GM12878 (cell line): ENCODE results near the gene FAM162B. TPM values are rescaled to one million over a fixed set of nuclear protein-coding genes. Genes with fewer than 3 reads are reported as not detected.

Experiments used
- ATAC-seq: fragments of 200-7000 bp; cut with Tn5 transposase; 3 replicates; pipeline ENCODE4 v1.9.1; 2020; ENCODE audit warnings: mild to moderate bottlenecking, moderate library complexity
- BruUV-seq: library from RNA; stranded (reverse); fragments of 400-500 nt; replicated peaks from 2 replicates; lab custom pipeline; 2021; lab: Mats Ljungman, UMichigan
- CTCF ChIA-PET: fragments of 300-600 bp; sonication (Branson Sonifier 250); formaldehyde crosslinking; extraction: SDS; loops from one replicate; lab custom pipeline; 2021; ENCODE audit warnings: inconsistent platforms; lab: Yijun Ruan, JAX
- POLR2A ChIA-PET: fragments of 350-600 bp; formaldehyde crosslinking; extraction: SDS; loops from one replicate; lab custom pipeline; 2021; ENCODE audit warnings: inconsistent platforms; lab: Charles Lee
- RAD21 ChIA-PET: fragments of 300-600 bp; sonication (Branson Sonifier 250); formaldehyde crosslinking; loops from one replicate; lab custom pipeline; 2023; ENCODE audit warnings: antibody characterized with exemption; ENCODE audit not compliant: unreplicated experiment; lab: Charles Lee
- SMC1A ChIA-PET: fragments of 300-600 bp; sonication (Branson Sonifier 250); formaldehyde crosslinking; loops from one replicate; lab custom pipeline; 2023; ENCODE audit not compliant: unreplicated experiment, uncharacterized antibody; lab: Charles Lee
- DNase-seq: peaks from one replicate; pipeline ENCODE4 v3.0.0-alpha.2; 2011; ENCODE audit warnings: low read depth, low spot score
- FAIRE-seq: peaks from 3 replicates; lab custom pipeline; 2011; peaks lifted over from hg19 to GRCh38; lab: Jason Lieb, UNC
- H2AFZ ChIP-seq: 2 replicates; pipeline ENCODE4 v1.6.0; 2011; ENCODE audit warnings: low read depth, low read length, control low read depth; ENCODE audit not compliant: control insufficient read depth
- H3K27ac ChIP-seq: 2 replicates; pipeline ENCODE4 v1.5.1; 2011; ENCODE audit warnings: control low read depth; ENCODE audit not compliant: control insufficient read depth, insufficient read depth
- H3K27me3 ChIP-seq, 2 experiments: replicated peaks in 1 of 2; 2 replicates each; pipeline versions ENCODE4 v1.6.0 to v1.6.1; 2011; ENCODE audit warnings: low read length in 1 of 2; ENCODE audit not compliant: control insufficient read depth in 2 of 2, insufficient read depth in 2 of 2
- H3K36me3 ChIP-seq, 2 experiments: 2 replicates each; pipeline ENCODE4 v1.5.1; 2011; ENCODE audit warnings: low read length in 1 of 2; ENCODE audit not compliant: control insufficient read depth in 2 of 2, insufficient read depth in 2 of 2
- H3K4me1 ChIP-seq: 2 replicates; pipeline ENCODE4 v1.6.1; 2011; ENCODE audit warnings: mild to moderate bottlenecking, low read length, moderate library complexity, mixed read lengths; ENCODE audit not compliant: control insufficient read depth, insufficient read depth
- H3K4me2 ChIP-seq: 2 replicates; pipeline ENCODE4 v1.6.0; 2011; ENCODE audit warnings: control low read depth; ENCODE audit not compliant: control insufficient read depth, insufficient read depth
- H3K4me3 ChIP-seq: fragments of 200-600 bp; sonication (generic); 2 replicates; pipeline ENCODE4 v1.5.1; 2016
- H3K79me2 ChIP-seq: 2 replicates; pipeline ENCODE4 v1.6.0; 2011; ENCODE audit warnings: low read length; ENCODE audit not compliant: control insufficient read depth, insufficient read depth
- H3K9ac ChIP-seq: 2 replicates; pipeline ENCODE4 v1.8.0; 2011; ENCODE audit warnings: low read length, control low read depth, mixed read lengths; ENCODE audit not compliant: control insufficient read depth, insufficient read depth
- H3K9me3 ChIP-seq: replicated peaks from 3 replicates; pipeline ENCODE4 v1.5.1; 2011; ENCODE audit warnings: mild to moderate bottlenecking, low read length; ENCODE audit not compliant: control insufficient read depth, insufficient read depth
- H4K20me1 ChIP-seq: 2 replicates; pipeline ENCODE4 v1.6.0; 2011; ENCODE audit not compliant: control insufficient read depth, insufficient read depth
- ASH2L ChIP-seq: fragments of 300-600, 200-600 bp; sonication (generic); IDR thresholded peaks from 2 replicates; pipeline ENCODE4 v1.6.1; 2017; ENCODE audit warnings: low read depth, mild to moderate bottlenecking, borderline replicate concordance
- NBN ChIP-seq: fragments of 450-650 bp; IDR thresholded peaks from 2 replicates; pipeline ENCODE4 v1.6.1; 2016
- WGBS: methylation state at CpG from one replicate; pipeline ENCODE4 v1.1.6; 2016; ENCODE audit warnings: low lambda C conversion rate; ENCODE audit not compliant: insufficient replicate concordance, insufficient coverage; ENCODE audit errors: missing lambda C conversion rate; 5-methylcytosine and 5-hydroxymethylcytosine counted together
- in situ Hi-C: fragments of 300-500 bp; cut with MboI; formaldehyde crosslinking; loops from 9 replicates; pipeline ENCODE4 v1.14.3; 2018; ENCODE audit warnings: mixed read lengths
- intact Hi-C: fragments of 100-400 bp; cut with micrococcal nuclease; formaldehyde crosslinking; loops from one replicate; pipeline ENCODE4 v1.14.2; 2022; ENCODE audit not compliant: unreplicated experiment
- polyA plus RNA-seq, 11 experiments: library from polyadenylated mRNA; depleted of rRNA in 4 of 11; unstranded in 6 of 11; stranded (reverse) in 5 of 11; fragments of >200 nt; fragmentation: Nextera tagmentation in 4 of 11; fragmentation: Illumina TruSeq in 1 of 11; extraction: Ambion mirVana in 4 of 11; extraction: Trizol in 1 of 11; gene quantifications; 1 replicate in 1 of 11; 2 replicates in 10 of 11; pipeline versions ENCODE4 v1.2.1 to v1.2.3, GENCODE V29; 2011 to 2016; ENCODE audit warnings: inconsistent platforms in 2 of 11, missing spikeins in 2 of 11, low read depth in 1 of 11
- total RNA-seq, 4 experiments: library from RNA; depleted of rRNA in 3 of 4; stranded (reverse); fragments of >200 nt in 3 of 4; fragmentation: Illumina TruSeq in 1 of 4; extraction: Trizol in 1 of 4; gene quantifications; 2 replicates each; pipeline versions ENCODE4 v1.2.1 to v1.2.3, GENCODE V29; 2013 to 2021
- TF ChIP-seq, protein P1 (sequence below): IDR thresholded peaks from 2 replicates; pipeline ENCODE4 v1.6.1; 2011; ENCODE audit warnings: low read depth, low read length, improper control_type of control experiment, borderline replicate concordance
- TF ChIP-seq, protein P2 (sequence below): fragments of 450-650 bp; formaldehyde crosslinking; IDR thresholded peaks from 2 replicates; pipeline ENCODE4 v1.5.0; 2022; ENCODE audit warnings: mild to moderate bottlenecking, missing genetic modification characterization
- TF ChIP-seq, protein P3 (sequence below): fragments of 450-650 bp; formaldehyde crosslinking; IDR thresholded peaks from 2 replicates; pipeline ENCODE4 v1.4.0; 2020; ENCODE audit warnings: mild to moderate bottlenecking, moderate library complexity
- TF ChIP-seq, protein P4 (sequence below): IDR thresholded peaks from 2 replicates; pipeline ENCODE4 v1.6.1; 2011; ENCODE audit warnings: mild to moderate bottlenecking, low read depth, low read length, moderate library complexity; ENCODE audit not compliant: insufficient replicate concordance
- TF ChIP-seq, protein P5 (sequence below): fragments of 450-650 bp; IDR thresholded peaks from 2 replicates; pipeline ENCODE4 v1.6.1; 2016; ENCODE audit warnings: mild to moderate bottlenecking, moderate library complexity, borderline replicate concordance
- TF ChIP-seq, protein P6 (sequence below): fragments of 150-350 bp; IDR thresholded peaks from 2 replicates; pipeline ENCODE4 v1.6.1; 2014; ENCODE audit warnings: mild to moderate bottlenecking, low read depth, low read length

Gene FAM162B
- total and polyA plus RNA-seq, 10 of the 15 experiments (the other 5 are each of a cell fraction or from before 2014, with no cell fraction given) = not detected

DNA sequence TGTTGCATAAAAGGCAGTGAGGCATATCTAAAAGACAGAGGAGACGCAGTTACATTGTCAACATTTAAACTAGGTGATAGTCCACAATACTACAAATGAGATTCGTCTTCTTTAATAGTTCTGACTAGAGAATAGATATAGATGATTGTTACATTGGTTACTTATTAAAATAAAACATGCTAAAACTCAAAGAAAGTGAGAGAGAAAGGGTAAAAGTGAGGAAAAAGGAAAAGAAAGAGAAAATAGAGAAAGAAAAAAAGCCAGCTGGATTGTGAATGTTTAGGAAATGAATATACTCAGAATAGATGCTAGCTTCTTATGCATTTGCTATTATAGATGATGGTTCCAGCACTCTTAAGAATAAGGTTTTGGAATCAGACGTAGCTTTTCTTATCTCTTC, 27.7 kb upstream of the FAM162B start:
- Histone ChIP-seq H3K9me3 (no peaks in the 10 kb centered on the region), H3K36me3 (no peaks in the 10 kb centered on the region), H3K4me1 (no peaks in the 10 kb centered on the region), H3K79me2 (no peaks in the 10 kb centered on the region), H3K27ac (no peak overlapping the region), H4K20me1 (no peaks in the 10 kb centered on the region), H3K9ac (no peak overlapping the region), H3K27me3 (no peaks in the 10 kb centered on the region; a peak in 1 of 4 replicates), H3K4me3 (no peak overlapping the region), H3K4me2 (no peak overlapping the region), H2AFZ (no peak overlapping the region)
- ChIA-PET SMC1A (no interaction called here), RAD21 (no interaction called here), CTCF (no interaction called here), POLR2A (no interaction called here)
- intact Hi-C loops = no loop called here
- FAIRE-seq = no peak
- BruUV-seq = no TSS peak
- no peak for ATAC-seq
- WGBS = 0% methylated on average over 3 of the region's 3 CpGs
- no peak for DNase-seq
- in situ Hi-C loops = no loop called here
- TF ChIP-seq, protein P1, sequence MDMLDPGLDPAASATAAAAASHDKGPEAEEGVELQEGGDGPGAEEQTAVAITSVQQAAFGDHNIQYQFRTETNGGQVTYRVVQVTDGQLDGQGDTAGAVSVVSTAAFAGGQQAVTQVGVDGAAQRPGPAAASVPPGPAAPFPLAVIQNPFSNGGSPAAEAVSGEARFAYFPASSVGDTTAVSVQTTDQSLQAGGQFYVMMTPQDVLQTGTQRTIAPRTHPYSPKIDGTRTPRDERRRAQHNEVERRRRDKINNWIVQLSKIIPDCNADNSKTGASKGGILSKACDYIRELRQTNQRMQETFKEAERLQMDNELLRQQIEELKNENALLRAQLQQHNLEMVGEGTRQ = no peak
- TF ChIP-seq, protein P2, sequence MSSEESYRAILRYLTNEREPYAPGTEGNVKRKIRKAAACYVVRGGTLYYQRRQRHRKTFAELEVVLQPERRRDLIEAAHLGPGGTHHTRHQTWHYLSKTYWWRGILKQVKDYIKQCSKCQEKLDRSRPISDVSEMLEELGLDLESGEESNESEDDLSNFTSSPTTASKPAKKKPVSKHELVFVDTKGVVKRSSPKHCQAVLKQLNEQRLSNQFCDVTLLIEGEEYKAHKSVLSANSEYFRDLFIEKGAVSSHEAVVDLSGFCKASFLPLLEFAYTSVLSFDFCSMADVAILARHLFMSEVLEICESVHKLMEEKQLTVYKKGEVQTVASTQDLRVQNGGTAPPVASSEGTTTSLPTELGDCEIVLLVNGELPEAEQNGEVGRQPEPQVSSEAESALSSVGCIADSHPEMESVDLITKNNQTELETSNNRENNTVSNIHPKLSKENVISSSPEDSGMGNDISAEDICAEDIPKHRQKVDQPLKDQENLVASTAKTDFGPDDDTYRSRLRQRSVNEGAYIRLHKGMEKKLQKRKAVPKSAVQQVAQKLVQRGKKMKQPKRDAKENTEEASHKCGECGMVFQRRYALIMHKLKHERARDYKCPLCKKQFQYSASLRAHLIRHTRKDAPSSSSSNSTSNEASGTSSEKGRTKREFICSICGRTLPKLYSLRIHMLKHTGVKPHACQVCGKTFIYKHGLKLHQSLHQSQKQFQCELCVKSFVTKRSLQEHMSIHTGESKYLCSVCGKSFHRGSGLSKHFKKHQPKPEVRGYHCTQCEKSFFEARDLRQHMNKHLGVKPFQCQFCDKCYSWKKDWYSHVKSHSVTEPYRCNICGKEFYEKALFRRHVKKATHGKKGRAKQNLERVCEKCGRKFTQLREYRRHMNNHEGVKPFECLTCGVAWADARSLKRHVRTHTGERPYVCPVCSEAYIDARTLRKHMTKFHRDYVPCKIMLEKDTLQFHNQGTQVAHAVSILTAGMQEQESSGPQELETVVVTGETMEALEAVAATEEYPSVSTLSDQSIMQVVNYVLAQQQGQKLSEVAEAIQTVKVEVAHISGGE (CRISPR knock-in tag) = no peak
- TF ChIP-seq, protein P3, sequence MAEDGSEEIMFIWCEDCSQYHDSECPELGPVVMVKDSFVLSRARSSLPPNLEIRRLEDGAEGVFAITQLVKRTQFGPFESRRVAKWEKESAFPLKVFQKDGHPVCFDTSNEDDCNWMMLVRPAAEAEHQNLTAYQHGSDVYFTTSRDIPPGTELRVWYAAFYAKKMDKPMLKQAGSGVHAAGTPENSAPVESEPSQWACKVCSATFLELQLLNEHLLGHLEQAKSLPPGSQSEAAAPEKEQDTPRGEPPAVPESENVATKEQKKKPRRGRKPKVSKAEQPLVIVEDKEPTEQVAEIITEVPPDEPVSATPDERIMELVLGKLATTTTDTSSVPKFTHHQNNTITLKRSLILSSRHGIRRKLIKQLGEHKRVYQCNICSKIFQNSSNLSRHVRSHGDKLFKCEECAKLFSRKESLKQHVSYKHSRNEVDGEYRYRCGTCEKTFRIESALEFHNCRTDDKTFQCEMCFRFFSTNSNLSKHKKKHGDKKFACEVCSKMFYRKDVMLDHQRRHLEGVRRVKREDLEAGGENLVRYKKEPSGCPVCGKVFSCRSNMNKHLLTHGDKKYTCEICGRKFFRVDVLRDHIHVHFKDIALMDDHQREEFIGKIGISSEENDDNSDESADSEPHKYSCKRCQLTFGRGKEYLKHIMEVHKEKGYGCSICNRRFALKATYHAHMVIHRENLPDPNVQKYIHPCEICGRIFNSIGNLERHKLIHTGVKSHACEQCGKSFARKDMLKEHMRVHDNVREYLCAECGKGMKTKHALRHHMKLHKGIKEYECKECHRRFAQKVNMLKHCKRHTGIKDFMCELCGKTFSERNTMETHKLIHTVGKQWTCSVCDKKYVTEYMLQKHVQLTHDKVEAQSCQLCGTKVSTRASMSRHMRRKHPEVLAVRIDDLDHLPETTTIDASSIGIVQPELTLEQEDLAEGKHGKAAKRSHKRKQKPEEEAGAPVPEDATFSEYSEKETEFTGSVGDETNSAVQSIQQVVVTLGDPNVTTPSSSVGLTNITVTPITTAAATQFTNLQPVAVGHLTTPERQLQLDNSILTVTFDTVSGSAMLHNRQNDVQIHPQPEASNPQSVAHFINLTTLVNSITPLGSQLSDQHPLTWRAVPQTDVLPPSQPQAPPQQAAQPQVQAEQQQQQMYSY (CRISPR knock-in tag) = no peak
- TF ChIP-seq, protein P4, sequence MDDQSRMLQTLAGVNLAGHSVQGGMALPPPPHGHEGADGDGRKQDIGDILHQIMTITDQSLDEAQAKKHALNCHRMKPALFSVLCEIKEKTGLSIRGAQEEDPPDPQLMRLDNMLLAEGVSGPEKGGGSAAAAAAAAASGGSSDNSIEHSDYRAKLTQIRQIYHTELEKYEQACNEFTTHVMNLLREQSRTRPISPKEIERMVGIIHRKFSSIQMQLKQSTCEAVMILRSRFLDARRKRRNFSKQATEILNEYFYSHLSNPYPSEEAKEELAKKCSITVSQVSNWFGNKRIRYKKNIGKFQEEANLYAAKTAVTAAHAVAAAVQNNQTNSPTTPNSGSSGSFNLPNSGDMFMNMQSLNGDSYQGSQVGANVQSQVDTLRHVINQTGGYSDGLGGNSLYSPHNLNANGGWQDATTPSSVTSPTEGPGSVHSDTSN = no peak
- TF ChIP-seq, protein P5, sequence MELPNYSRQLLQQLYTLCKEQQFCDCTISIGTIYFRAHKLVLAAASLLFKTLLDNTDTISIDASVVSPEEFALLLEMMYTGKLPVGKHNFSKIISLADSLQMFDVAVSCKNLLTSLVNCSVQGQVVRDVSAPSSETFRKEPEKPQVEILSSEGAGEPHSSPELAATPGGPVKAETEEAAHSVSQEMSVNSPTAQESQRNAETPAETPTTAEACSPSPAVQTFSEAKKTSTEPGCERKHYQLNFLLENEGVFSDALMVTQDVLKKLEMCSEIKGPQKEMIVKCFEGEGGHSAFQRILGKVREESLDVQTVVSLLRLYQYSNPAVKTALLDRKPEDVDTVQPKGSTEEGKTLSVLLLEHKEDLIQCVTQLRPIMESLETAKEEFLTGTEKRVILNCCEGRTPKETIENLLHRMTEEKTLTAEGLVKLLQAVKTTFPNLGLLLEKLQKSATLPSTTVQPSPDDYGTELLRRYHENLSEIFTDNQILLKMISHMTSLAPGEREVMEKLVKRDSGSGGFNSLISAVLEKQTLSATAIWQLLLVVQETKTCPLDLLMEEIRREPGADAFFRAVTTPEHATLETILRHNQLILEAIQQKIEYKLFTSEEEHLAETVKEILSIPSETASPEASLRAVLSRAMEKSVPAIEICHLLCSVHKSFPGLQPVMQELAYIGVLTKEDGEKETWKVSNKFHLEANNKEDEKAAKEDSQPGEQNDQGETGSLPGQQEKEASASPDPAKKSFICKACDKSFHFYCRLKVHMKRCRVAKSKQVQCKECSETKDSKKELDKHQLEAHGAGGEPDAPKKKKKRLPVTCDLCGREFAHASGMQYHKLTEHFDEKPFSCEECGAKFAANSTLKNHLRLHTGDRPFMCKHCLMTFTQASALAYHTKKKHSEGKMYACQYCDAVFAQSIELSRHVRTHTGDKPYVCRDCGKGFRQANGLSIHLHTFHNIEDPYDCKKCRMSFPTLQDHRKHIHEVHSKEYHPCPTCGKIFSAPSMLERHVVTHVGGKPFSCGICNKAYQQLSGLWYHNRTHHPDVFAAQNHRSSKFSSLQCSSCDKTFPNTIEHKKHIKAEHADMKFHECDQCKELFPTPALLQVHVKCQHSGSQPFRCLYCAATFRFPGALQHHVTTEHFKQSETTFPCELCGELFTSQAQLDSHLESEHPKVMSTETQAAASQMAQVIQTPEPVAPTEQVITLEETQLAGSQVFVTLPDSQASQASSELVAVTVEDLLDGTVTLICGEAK = no peak
- TF ChIP-seq NBN = no peak
- TF ChIP-seq, protein P6, sequence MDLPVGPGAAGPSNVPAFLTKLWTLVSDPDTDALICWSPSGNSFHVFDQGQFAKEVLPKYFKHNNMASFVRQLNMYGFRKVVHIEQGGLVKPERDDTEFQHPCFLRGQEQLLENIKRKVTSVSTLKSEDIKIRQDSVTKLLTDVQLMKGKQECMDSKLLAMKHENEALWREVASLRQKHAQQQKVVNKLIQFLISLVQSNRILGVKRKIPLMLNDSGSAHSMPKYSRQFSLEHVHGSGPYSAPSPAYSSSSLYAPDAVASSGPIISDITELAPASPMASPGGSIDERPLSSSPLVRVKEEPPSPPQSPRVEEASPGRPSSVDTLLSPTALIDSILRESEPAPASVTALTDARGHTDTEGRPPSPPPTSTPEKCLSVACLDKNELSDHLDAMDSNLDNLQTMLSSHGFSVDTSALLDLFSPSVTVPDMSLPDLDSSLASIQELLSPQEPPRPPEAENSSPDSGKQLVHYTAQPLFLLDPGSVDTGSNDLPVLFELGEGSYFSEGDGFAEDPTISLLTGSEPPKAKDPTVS = no peak
- TF ChIP-seq ASH2L = no peak
